HG03095 (cell line): ENCODE results near the gene HOMEZ.

Source experiments
- ATAC-seq: cut with Tn5 transposase; IDR thresholded peaks from one replicate; pipeline ENCODE4 v1.9.1; 2021; ENCODE audit warnings: moderate library complexity; ENCODE audit not compliant: unreplicated experiment

HOMEZ gene

DNA sequence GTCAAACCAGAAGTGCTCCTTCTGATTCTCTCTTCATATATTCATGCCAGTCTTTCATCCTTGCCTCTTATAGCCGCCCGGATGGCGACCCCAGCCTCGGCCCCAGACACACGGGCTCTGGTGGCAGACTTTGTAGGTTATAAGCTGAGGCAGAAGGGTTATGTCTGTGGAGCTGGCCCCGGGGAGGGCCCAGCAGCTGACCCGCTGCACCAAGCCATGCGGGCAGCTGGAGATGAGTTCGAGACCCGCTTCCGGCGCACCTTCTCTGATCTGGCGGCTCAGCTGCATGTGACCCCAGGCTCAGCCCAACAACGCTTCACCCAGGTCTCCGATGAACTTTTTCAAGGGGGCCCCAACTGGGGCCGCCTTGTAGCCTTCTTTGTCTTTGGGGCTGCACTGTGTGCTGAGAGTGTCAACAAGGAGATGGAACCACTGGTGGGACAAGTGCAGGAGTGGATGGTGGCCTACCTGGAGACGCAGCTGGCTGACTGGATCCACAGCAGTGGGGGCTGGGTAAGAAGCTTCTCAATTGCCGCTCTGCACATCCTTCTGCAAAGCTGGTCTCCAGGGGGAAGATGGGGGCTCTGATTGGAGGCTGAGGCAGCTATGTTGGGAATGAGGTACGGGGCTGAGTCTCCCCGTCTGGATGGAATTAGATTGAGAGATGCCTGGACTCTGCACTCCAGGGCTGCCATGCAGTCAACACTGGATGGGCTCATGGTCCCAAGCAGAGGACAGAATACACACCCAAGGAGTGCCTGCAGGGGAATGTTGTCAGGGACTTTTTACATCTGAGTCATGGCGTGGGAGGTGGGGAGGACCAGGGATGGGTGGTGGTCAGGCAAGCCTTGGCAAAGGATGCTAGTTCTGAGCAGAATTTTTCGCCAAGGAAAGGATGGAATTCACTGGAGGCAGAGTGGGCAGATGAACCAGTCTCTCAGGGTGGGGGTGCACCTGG is 22.0 kb upstream of the HOMEZ start:
- no peak for ATAC-seq

DNA sequence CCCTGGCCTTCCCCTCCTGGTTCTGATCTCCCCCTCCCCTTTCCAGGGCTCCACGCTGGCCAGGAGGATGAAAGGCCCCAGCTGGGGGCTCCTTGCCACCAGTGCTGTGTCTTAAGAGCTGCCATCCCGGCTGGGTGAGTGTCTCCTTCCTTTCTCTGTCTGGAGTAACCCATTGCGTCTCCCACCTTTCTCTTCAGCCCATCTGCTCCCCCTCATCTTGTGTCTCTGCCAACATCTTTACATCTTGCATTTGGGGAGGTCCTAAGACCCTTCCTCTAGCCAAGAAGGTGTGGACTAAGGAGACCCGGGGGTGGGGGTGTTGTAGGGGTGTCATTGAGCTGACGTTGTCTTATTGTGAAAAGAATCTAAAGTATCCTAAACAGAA is 21.2 kb upstream of the HOMEZ start:
- no peak for ATAC-seq

DNA sequence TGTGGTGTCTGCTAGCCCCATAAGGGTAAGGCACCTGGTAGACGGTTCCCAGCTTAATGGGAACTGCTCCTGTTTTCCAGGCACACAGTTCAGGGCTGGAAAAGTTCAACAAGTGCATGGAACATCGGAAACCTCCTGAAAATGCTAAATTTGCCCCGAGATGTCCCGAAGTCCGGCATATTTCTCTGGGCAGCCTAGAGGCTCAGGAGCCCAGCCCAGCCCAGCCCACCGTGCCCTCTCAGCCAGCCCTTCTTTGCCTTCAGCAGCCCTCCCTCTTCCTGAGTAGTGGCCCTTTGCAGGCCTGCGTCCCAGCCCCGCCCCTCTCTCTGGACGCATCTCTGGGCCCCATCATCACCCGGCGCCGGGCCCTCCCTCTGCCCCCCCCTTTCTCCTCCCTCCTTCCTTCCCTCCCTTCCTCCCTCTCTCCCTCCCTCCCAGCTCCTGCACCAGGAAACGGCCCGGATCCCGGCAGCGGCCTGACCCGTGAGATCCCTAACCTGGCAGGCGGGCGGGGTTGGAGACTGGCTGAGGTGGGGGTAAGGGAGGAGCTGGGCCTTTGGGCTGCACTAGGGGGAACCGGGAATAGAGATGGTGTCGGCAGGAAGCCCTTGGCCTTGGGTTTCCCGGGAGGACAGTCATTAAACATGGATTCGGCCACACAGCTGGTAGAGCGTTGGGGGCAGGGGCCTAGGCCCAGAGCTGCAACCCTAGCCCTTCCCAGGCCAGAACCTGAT is 20.6 kb upstream of the HOMEZ start, which contains the start of gene BCL2L2:
Gene BCL2L2, plus strand, starts transcription at position 422 of the 734 bp plus-strand sequence. CDS start 935 bp downstream, outside the sequence.
- ATAC-seq = peak; percentile 27

DNA sequence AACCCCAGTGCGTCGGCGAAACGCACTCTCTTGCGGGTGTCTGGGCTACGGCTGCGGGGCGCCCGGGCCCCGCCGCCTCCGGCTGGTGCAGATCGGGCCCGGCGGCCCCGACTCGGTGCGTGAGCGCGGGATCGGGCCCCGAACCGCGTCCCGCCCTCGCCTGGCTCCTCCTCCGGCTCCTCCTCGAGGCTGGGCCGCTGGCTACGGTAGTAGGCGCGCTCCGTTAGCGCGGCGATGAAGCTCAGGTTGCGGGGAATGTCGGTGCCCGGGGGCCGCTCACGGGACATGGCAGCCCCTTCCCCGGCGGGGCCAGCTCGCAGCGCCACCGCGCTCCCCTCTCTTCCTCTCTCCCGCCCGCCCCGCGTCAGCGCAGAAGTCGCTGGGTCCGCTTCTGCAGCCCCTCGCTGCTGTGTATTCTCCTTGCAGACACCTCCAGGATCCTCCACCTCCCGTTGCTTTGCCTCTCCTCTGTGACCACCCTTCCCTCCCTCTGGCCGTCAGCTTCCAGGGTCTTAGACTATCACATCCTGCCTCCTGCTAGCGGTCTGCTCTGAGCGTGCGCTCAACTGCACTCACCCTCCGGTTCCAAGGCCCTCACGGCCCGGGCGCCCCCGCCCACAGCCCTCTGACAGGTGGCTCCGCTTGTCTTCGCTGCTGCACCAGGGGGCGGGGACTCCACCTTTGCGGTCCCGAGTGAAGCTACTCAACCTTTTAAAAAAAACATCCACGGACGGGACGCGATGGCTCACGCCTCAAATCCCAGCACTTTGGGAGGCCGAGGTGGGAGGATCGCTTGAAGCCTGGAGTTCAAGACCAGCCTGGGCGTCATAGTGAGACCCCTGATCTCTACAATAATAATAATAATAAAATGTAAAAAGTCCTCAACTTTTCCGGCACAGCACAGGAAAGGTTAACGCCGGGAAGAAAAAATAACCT is 16.6 kb upstream of the HOMEZ start, which contains the start of gene PPP1R3E:
Gene PPP1R3E, minus strand, starts transcription at position 570 of the 936 bp plus-strand sequence. Its CDS starts 283 bp downstream, at position 287.
- peak; percentile 34 for ATAC-seq

DNA sequence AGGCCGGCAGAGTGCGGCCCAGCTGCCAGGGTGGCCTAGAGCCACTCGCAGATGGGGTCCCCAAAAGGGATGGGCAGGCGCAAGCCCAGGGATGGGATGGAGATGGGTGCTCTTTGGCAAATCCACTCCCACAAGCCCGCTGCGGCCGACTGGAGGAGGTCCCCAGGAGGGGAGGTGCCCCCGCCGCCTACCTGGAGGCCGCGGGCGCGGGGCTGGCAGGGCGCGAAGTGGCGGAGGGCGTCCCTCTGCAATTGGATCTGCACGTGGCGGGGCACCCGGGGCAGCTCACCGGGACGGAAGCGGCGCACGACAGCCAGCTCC is 16.0 kb upstream of the HOMEZ start:
- peak; percentile 4 for ATAC-seq

DNA sequence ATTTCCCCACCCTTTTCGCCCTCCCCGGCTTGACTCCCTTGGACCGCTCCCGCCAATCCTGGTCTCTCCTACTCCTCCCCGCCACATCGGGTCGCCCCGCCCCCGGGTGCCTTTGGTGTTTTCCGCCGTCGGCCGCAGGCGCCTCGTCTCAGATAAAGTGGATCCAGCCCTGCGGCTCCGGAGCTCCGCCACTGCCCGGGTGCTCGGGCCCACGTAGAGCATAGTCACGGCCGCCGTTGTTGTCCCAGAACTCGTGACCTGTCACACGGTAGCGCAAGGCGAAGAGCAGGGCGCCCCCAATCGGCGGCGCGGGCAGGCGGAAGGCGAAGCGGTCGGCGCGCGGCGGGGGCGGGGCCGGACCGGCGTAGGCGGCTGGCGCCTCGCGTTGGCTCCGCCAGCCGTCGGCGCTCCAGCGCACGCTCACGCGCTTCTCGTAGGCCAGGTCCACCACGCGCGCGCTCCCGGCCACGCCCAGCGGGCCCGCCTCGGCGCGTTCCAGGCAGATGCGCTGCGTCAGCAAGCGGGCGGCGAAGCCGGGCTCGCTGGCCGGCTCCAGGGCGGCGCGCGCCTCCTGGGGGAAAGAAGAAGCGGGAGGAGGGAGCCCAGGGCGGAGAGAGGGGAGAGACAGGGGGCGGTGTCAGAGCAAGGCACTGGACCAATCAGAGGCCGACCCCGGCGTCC is 15.5 kb upstream of the HOMEZ start:
- ATAC-seq = peak; percentile 72

DNA sequence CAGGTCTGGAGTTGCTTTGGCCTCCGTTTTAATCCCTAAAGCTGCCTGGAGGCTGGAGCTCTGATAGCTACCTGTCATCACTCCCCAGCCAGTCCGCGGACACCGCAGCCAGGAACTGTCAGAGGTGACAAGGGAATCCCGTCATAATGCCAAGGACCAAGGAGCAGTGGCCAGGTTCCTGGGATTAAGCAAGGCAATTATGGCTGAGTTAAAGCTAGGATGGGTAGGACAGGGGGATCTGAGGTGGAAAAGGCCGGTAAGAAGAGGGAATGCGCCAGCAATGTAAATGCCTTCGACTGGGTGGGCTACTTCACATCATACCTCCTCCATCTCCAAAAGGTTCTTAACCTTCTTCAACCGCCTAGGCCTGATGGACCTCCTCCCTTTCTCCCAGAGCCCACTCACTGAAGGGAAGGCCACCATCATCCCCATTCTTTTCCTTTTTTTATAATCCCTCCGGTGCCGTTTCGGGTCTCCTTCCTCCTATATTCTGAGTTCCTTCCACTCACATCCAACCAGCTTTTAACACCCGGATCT is 14.8 kb upstream of the HOMEZ start:
- no peak for ATAC-seq

DNA sequence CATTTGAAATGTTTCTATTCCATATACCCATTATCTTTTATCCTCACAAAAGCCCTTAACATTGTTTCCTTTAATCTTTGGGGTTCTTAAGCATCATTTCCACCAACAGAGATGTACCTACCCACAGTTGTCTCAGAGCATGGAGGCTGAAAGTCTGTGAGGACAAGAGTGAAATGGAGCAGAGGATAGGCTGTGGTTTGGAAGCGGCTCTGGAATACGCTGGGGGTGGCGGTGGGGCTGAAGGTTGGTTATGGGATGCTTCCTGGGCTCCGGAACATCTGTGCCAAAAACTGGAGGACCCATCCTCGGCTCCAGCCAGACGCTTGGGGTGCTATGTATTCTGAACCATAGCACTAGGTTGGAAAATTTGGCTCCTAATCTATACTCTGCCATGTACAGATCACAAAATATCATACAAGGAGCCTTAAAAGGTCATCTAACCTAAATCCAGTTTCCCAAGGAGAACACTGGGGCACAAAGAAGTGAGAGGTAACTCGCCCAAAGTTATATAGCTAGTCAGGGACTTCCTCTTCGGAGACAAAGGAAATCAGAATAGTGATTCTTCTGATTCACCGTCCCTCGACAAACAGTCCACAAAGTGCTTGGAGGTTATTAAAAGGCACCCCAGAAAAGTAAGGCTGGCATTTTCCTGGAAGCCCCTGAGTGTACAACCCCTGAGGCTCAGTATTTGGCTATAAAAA is 14.2 kb upstream of the HOMEZ start:
- ATAC-seq = no peak

DNA sequence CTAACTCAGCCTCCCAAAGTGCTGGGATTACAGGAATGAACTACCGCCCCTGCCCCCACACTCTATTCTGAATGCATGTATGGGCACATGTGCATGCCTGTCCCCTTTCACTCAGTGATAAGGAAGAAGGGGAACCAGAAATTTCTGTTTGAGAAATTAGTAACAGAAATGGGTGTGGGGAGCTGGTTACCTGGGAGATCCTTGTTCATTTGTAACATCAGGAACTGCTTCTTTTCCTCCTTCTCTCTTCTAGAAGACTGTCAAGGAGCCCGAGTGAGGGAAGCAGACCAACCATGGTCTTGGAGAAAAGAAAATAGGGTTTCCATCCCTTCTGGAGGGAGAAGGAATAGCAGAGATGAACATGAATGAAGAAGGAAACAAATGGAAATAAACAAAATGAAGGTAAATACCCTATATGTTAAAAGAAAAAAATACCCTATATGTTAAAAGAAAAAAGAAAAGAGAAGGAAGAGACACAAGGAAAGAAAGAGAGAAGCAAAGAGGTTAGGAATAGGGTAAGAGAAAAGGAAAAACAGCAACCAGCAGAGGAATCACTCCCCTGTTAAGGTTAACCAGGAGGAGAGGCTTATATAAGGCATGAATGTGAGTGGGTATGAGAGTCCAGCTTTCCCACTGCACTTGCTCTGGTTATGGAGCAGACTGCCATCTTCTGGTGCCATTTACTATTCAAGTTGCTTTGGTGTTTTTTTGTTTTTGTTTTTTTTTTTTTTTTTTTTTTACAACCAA is 13.5 kb upstream of the HOMEZ start:
- no peak for ATAC-seq

DNA sequence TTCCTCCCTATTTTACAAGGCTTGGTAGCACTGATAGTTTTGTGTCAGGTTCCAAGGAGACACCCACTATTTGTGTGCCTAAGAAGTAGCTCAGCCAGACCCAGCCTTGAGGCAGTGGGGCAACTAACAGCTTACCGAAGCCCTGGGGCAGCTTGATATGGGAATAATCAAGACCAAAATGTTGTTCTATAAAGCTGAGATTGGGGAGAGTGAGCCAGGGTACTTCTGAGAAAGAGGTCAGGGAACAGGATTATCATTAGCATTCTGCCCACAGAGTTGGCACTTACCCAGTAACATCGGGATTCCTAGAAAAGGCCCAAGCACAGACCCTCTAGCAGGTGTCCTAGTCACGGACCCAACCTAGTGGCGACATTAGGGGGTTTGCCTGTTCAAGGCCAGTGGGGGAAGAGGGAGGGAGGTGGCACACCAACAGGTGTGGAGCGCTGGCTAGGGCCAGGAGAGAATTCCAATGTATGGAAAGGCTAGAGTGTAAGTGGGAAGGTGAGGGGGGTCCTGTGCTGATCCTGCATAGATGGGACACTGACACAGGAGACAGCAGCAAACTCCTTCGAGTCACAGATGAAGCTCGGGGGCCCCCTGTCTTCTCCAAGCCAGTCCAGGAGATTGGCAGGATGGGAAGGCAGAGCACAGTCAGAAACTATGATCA is 11.8 kb upstream of the HOMEZ start:
- ATAC-seq = no peak

DNA sequence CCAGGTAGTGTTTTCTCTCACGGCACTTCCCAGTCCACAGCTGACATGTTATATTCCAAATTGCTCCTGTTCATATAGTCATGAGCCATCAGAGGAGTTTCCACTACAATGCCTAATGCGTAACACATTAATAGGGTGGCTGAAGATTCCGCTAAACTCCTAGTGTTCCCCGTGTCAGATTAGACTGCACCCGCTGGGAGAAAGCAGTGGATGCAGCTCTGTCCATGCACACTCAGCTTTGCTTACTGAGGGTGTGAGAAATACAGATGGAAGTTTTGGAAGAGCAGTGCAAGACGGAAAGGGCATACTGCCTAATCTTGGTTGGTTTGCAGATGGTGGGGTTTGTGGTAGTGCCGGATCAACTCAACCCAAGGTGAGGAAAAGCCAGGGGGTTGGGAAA is 11.2 kb upstream of the HOMEZ start:
- ATAC-seq = no peak

DNA sequence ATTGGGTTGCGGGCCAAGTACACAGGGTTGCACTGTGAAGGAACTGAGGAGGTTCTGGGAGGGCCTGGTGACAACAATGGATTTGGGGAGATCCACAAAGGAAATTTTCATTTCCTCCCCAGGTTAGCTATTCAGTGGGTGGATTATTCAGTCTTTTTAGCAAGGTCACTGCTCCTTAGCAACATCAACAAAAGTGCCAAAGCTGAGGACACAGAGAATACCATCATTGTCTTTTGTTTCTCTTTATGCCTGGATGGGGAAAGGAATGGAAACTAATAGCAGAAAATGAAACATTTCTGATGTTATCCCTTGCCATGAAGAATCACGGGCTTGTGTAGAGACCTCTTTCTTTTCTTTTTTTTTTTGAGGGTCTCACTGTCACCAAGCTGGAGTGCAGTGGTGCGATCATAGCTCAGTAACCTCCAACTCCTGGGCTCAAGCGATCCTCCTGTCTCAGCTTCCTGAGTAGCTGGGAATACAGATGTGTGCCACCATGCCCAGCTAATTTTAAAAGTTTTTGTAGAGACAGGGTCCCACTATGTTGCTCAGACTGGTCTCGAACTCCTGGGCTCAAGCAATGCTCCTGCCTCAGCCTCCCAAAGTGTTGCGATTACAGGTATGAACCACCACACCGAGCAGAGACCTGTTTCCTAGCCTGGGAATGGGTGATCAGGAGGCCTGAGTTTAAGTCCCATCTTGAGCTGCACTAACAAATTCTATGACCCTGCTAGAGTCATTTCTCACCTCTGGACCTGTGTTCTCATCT is 10.3 kb upstream of the HOMEZ start:
- no peak for ATAC-seq

DNA sequence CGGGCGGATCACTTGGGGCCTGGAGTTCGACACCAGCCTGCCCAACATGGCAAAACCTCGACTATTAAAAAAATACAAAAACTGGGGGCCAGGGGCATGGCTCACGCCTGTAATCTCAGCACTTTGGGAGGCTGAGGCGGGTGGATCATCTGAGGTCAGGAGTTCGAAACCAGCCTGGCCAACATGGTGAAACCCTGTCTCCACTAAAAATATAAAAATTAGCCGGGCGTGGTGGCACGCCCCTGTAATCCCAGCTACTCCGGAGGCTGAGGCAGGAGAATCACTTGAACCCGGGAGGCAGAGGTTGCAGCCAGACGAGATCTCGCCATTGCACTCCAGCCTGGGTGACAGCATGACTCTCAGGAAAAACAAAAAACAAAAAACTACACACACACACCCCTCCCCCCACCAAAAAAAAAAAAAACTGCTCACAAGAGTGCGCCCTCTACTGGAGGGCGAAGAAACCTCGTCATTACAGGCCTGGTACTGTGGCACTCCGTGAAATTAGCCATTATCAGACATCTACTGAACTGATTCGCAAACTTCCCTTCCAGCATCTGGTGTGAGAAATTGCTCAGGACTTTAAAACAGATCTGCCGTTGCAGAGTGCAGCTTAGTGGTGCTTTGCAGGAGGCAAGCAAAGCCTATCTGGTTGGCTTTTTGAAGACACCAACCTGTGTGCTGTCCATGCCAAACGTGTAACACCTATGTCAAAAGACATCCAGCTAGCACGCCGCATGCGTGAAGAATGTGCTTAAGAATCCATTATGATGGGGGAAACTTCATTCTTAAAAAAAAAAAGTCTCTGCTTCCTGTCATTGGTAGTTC is 9.0 kb upstream of the HOMEZ start:
- ATAC-seq = no peak

DNA sequence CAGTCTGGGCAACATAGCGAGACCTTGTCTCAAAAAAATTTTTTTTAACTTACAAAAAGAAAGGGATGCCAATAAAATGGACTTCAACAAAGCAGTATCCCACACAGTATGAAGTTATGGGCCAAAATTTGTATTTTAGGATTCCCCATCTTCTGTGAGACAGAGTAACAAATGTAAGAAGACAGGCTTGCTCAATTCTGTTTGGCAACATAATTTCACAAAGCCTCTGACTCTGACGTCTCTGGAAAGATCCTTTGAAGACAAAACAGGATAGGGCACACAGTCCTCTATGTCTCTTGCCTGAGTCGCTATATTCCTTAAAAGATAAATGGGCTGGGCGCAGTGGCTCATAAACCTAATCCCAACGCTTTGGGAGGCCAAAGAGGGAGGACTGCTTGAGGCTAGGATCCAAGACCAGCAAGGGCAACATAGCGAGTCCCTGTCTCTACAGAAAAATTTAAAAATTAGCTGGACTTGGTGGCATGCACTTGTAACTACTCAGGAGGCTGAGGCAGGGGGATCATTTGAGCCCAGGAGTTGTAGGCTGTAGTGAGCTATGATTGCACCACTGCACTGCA is 1.1 kb upstream of the HOMEZ start:
- no peak for ATAC-seq

DNA sequence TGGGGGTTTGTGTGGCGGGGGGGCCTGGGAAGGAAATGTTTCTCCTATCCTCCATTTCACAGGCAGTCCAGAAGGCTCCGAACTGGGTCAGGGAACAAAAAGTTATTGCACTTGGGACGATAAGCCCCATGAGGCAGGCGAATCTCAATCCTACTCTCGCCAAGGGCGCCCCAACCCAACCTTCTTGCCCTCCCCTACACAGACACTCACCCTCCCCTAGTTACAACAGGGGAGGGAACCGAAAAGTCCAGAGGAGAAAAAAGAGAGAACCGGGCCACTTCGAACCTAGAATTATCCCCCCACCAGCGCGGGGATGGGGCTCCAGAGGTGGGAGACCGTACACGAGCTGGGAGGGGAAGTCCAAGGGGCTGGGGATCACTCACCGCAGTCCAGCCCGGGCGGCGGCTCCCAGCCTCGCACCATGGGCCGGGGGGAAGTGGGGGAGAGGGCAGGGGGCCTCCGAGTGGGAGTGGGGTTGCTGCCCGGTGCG is 357 bp downstream of the HOMEZ start:
- peak; percentile 19 for ATAC-seq
